A549 (cell line): Measurements from ENCODE around the gene MRRF. TPM values are rescaled to one million over a fixed set of nuclear protein-coding genes. Genes with fewer than 3 reads are reported as not detected.
A peak's percentile ranks its signal among the peaks of the same experiment; 100 is the strongest.

Experiments
- ATAC-seq, 2 experiments: fragments of 200-7000 bp in 1 of 2; fragments of >200 bp in 1 of 2; cut with Nextera tagmentation in 1 of 2; cut with Tn5 transposase in 1 of 2; 3 replicates each; pipeline versions ENCODE4 v1.8.0 to v1.9.1; 2018 to 2020; ENCODE audit warnings: mild to moderate bottlenecking in 1 of 2, moderate library complexity in 1 of 2
- CTCF ChIA-PET: fragments of 300-600 bp; sonication (Branson Sonifier 250); formaldehyde crosslinking; extraction: SDS; loops from one replicate; lab custom pipeline; 2021; ENCODE audit warnings: antibody characterized with exemption, inconsistent platforms; lab: Yijun Ruan, JAX
- POLR2A ChIA-PET: fragments of 350-600 bp; formaldehyde crosslinking; extraction: SDS; loops from one replicate; lab custom pipeline; 2021; ENCODE audit warnings: antibody characterized with exemption, inconsistent platforms; lab: Yijun Ruan, JAX
- DNase-seq, 2 experiments: peaks; one replicate each; pipeline versions ENCODE4 v3.0.0 to v3.0.0-alpha.2; 2011 to 2016; ENCODE audit warnings: low read depth in 1 of 2, low spot score in 1 of 2
- FAIRE-seq: peaks from 2 replicates; lab custom pipeline; 2011; peaks lifted over from hg19 to GRCh38; lab: Jason Lieb, UNC
- H3K27ac ChIP-seq, 2 experiments: fragments of >200 bp; sonication (Bioruptor Twin); formaldehyde crosslinking; 3 replicates each; pipeline ENCODE4 v1.5.1; 2016 to 2017
- H3K4me1 ChIP-seq: fragments of >200 bp; sonication (Bioruptor Twin); formaldehyde crosslinking; 3 replicates; pipeline ENCODE4 v1.6.1; 2016
- H3K4me2 ChIP-seq: fragments of >200 bp; sonication (Bioruptor Twin); formaldehyde crosslinking; 3 replicates; pipeline ENCODE4 v1.6.1; 2016
- H3K4me3 ChIP-seq: fragments of >200 bp; sonication (Bioruptor Twin); formaldehyde crosslinking; 3 replicates; pipeline ENCODE4 v1.5.1; 2016
- H3K9me3 ChIP-seq: fragments of >200 bp; sonication (Bioruptor Twin); formaldehyde crosslinking; 3 replicates; pipeline ENCODE4 v1.6.1; 2016
- ATOH8 ChIP-seq: fragments of 250-450 bp; sonication (Bioruptor Pico); IDR thresholded peaks from 2 replicates; pipeline ENCODE4 v1.5.0; 2020; ENCODE audit warnings: low read depth, mild to moderate bottlenecking, moderate library complexity
- E2F6 ChIP-seq: IDR thresholded peaks from 2 replicates; pipeline ENCODE4 v1.6.1; 2012; ENCODE audit warnings: low read depth, borderline replicate concordance
- EHMT2 ChIP-seq: fragments of 200-600 bp; sonication (generic); IDR thresholded peaks from 2 replicates; pipeline ENCODE4 v1.6.1; 2016; ENCODE audit warnings: antibody characterized with exemption, low read depth, mild to moderate bottlenecking, moderate library complexity
- FOSL2 ChIP-seq, 2 experiments: fragments of 450-650 bp in 1 of 2; fragments of >200 bp in 1 of 2; sonication (Bioruptor Twin) in 1 of 2; formaldehyde crosslinking; IDR thresholded peaks; 2 replicates each; pipeline versions ENCODE4 v1.5.0 to v1.6.1; 2016 to 2020; ENCODE audit warnings: mild to moderate bottlenecking in 1 of 2, moderate library complexity in 1 of 2
- HOXA7 ChIP-seq: fragments of 250-450 bp; sonication (Bioruptor Pico); IDR thresholded peaks from 2 replicates; pipeline ENCODE4 v1.5.0; 2020; ENCODE audit warnings: mild to moderate bottlenecking, moderate library complexity
- HOXB5 ChIP-seq: fragments of 250-450 bp; sonication (Bioruptor Pico); IDR thresholded peaks from 2 replicates; pipeline ENCODE4 v1.5.0; 2020; ENCODE audit warnings: mild to moderate bottlenecking, moderate library complexity
- KDM5A ChIP-seq: fragments of 200-600 bp; sonication (generic); IDR thresholded peaks from 2 replicates; pipeline ENCODE4 v1.6.1; 2016; ENCODE audit warnings: antibody characterized with exemption, mild to moderate bottlenecking
- MAFK ChIP-seq: fragments of 450-650 bp; IDR thresholded peaks from 2 replicates; pipeline ENCODE4 v1.6.1; 2014; ENCODE audit not compliant: partially characterized antibody
- MAX ChIP-seq: IDR thresholded peaks from 2 replicates; pipeline ENCODE4 v1.6.1; 2012
- NFE2L2 ChIP-seq: fragments of 150-350 bp; conservative IDR thresholded peaks from 2 replicates; pipeline ENCODE4 v1.6.1; 2014; ENCODE audit warnings: low read length
- POLR2AphosphoS2 ChIP-seq: conservative IDR thresholded peaks from 2 replicates; pipeline ENCODE4 v1.6.1; 2012; ENCODE audit warnings: low read length, improper control_type of control experiment, inconsistent platforms
- RCOR1 ChIP-seq: fragments of 150-350 bp; IDR thresholded peaks from 2 replicates; pipeline ENCODE4 v1.6.1; 2014; ENCODE audit warnings: antibody characterized with exemption, low read length, low read depth
- RFX5 ChIP-seq: fragments of 450-650 bp; IDR thresholded peaks from 2 replicates; pipeline ENCODE4 v1.7.1; 2014; ENCODE audit warnings: antibody characterized with exemption, mild to moderate bottlenecking, moderate library complexity
- ZFP36 ChIP-seq: fragments of 450-650 bp; IDR thresholded peaks from 2 replicates; pipeline ENCODE4 v1.6.1; 2014; ENCODE audit warnings: borderline replicate concordance; ENCODE audit not compliant: partially characterized antibody
- ZNF302 ChIP-seq: fragments of 250-450 bp; sonication (Bioruptor Pico); IDR thresholded peaks from 2 replicates; pipeline ENCODE4 v1.9.0; 2021; ENCODE audit warnings: inconsistent platforms, mild to moderate bottlenecking, moderate library complexity
- WGBS: methylation state at CpG from one replicate; pipeline ENCODE4 v1.1.6; 2017; ENCODE audit errors: missing lambda C conversion rate; 5-methylcytosine and 5-hydroxymethylcytosine counted together
- polyA plus RNA-seq, 4 experiments: library from polyadenylated mRNA; depleted of rRNA in 3 of 4; stranded (reverse); fragments of >200 nt; fragmentation: RNase III in 1 of 4; extraction: RNeasy Plus Mini Kit Qiagen cat#74134 plus additional on column Dnase treatment in 1 of 4; gene quantifications; 2 replicates in 3 of 4; 3 replicates in 1 of 4; pipeline ENCODE4 v1.2.3, GENCODE V29; 2011 to 2017
- TF ChIP-seq, protein P1 (sequence below): fragments of 200-600 bp; sonication (generic); IDR thresholded peaks from 2 replicates; pipeline ENCODE4 v1.6.1; 2016; ENCODE audit warnings: antibody characterized with exemption, mild to moderate bottlenecking, moderate library complexity
- TF ChIP-seq, protein P2 (sequence below): IDR thresholded peaks from 2 replicates; pipeline ENCODE4 v1.6.1; 2012
- TF ChIP-seq, protein P3 (sequence below): fragments of 150-350 bp; IDR thresholded peaks from 2 replicates; pipeline ENCODE4 v1.6.1; 2014; ENCODE audit warnings: low read depth, mild to moderate bottlenecking, low read length

Gene MRRF
- polyA plus RNA-seq, 2 of the 4 experiments (the other 2 are of a cell fraction): 63.6 to 107 TPM

DNA sequence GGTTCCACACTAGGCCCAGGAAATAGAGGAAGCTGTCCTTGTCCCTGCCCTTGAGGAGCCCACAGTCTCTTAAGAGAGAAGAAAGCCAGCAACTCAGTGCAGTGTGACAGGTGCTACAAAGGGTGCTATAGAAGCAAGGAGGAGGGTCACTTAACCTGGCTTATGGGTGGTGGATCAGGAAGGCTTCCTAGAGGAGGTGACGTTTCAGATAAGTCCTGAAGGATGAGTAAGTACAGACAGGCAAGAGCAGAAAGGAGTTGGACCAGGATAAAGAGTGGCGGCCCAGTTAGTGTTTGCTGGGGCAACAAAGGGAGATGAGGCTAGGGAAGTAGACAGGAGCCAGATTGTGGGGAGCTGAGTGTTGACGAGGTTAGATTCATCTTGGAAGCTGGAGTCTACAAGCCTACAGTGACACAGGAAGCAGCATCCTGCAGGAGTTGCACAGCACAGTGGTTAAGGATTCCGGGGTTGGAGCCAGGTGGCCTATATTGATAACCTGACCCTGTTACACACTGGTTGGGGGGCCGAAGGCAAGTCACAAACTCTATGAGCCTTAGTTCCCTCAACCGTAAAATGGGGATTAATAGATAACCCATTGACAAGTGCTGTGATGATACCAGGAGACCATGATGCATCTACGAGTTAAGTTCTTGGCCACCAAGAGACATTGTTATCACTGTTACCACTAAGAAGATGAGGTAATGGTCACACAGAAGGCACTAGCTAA lies 30.5 kb upstream of the MRRF start:
- ChIA-PET POLR2A (no interaction called here), CTCF (no interaction called here)
- Histone ChIP-seq H3K27ac (no peak overlapping the region), H3K9me3 (no peaks in the 10 kb centered on the region), H3K4me1 (peaks cover under 1% of the 10 kb centered on the region; the same call in 1 of the 3 replicates), H3K4me2 (no peak overlapping the region), H3K4me3 (no peak overlapping the region)
- 64% methylated on average over 7 of the region's 7 CpGs for WGBS
- DNase-seq (no peak), FAIRE-seq (no peak), ATAC-seq (no peak)
- TF ChIP-seq ZFP36: peak; percentile 34
- no peak for TF ChIP-seq MAX
- TF ChIP-seq, protein P1, sequence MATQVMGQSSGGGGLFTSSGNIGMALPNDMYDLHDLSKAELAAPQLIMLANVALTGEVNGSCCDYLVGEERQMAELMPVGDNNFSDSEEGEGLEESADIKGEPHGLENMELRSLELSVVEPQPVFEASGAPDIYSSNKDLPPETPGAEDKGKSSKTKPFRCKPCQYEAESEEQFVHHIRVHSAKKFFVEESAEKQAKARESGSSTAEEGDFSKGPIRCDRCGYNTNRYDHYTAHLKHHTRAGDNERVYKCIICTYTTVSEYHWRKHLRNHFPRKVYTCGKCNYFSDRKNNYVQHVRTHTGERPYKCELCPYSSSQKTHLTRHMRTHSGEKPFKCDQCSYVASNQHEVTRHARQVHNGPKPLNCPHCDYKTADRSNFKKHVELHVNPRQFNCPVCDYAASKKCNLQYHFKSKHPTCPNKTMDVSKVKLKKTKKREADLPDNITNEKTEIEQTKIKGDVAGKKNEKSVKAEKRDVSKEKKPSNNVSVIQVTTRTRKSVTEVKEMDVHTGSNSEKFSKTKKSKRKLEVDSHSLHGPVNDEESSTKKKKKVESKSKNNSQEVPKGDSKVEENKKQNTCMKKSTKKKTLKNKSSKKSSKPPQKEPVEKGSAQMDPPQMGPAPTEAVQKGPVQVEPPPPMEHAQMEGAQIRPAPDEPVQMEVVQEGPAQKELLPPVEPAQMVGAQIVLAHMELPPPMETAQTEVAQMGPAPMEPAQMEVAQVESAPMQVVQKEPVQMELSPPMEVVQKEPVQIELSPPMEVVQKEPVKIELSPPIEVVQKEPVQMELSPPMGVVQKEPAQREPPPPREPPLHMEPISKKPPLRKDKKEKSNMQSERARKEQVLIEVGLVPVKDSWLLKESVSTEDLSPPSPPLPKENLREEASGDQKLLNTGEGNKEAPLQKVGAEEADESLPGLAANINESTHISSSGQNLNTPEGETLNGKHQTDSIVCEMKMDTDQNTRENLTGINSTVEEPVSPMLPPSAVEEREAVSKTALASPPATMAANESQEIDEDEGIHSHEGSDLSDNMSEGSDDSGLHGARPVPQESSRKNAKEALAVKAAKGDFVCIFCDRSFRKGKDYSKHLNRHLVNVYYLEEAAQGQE: no peak

DNA sequence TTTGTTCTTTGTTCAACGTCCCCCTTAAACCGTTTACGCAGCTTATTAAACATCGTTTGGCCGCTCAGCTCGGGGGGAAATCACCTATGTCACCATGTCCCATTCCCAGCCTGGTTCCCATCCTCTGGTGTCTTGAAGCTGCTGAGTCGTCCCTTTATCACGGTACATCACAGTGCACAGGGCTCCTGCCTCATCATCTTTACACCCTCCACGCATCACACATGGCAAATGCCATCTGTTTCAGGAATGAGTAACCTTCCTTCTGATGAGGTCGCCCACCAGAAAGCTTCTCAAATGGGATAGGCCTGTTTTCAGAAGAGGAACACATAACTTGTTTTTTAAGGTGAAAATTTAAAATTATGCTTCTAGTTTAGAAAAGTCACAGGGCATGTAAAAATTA lies 28.0 kb upstream of the MRRF start:
- ATAC-seq (no peak), DNase-seq (no peak), FAIRE-seq (no peak)
- TF ChIP-seq POLR2AphosphoS2 (no peak), E2F6 (no peak), RFX5 (no peak), MAFK (peak; percentile 40), MAX (no peak), FOSL2 (IDR thresholded peaks at IDR 0.05) (no peak), FOSL2 (CRISPR knock-in tag; IDR thresholded peaks at IDR 0.05) (no peak)
- TF ChIP-seq, protein P2, sequence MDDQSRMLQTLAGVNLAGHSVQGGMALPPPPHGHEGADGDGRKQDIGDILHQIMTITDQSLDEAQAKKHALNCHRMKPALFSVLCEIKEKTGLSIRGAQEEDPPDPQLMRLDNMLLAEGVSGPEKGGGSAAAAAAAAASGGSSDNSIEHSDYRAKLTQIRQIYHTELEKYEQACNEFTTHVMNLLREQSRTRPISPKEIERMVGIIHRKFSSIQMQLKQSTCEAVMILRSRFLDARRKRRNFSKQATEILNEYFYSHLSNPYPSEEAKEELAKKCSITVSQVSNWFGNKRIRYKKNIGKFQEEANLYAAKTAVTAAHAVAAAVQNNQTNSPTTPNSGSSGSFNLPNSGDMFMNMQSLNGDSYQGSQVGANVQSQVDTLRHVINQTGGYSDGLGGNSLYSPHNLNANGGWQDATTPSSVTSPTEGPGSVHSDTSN: no peak
- Histone ChIP-seq H3K4me2 (no peak overlapping the region), H3K4me1 (no peaks in the 10 kb centered on the region), H3K27ac (no peak overlapping the region), H3K4me3 (no peak overlapping the region), H3K9me3 (no peaks in the 10 kb centered on the region)
- WGBS: 81% methylated on average over 10 of the region's 10 CpGs
- CTCF ChIA-PET: interaction anchor here (1.1 kb wide), 1 partner anchor 78 kb away, joined by 3 read pairs; no protein-coding TSS in a partner anchor
- POLR2A ChIA-PET: no interaction called here

GRCh38 chr9:122239722-122240121 lies 25.0 kb upstream of the MRRF start:
- Histone ChIP-seq H3K4me3 (no peak overlapping the region), H3K9me3 (no peaks in the 10 kb centered on the region), H3K27ac (no peak overlapping the region), H3K4me1 (no peaks in the 10 kb centered on the region), H3K4me2 (no peak overlapping the region)
- DNase-seq (no peak), ATAC-seq (no peak), FAIRE-seq (no peak)
- WGBS: 88% methylated on average over 5 of the region's 5 CpGs
- ChIA-PET CTCF (interaction anchor here (1.2 to 1.4 kb wide), 2 partner anchors 25 to 110 kb away, joined by 3 read pairs; partner anchors contain the start of genes MRRF and RBM18), POLR2A (no interaction called here)
- TF ChIP-seq EHMT2 (no peak), ATOH8 (CRISPR knock-in tag) (no peak), MAX (no peak), HOXA7 (no peak), KDM5A (no peak), NFE2L2 (no peak), ZNF302 (no peak), RCOR1 (no peak), MAFK (no peak), HOXB5 (CRISPR knock-in tag) (no peak)
- TF ChIP-seq, protein P1: no peak
- TF ChIP-seq, protein P3, sequence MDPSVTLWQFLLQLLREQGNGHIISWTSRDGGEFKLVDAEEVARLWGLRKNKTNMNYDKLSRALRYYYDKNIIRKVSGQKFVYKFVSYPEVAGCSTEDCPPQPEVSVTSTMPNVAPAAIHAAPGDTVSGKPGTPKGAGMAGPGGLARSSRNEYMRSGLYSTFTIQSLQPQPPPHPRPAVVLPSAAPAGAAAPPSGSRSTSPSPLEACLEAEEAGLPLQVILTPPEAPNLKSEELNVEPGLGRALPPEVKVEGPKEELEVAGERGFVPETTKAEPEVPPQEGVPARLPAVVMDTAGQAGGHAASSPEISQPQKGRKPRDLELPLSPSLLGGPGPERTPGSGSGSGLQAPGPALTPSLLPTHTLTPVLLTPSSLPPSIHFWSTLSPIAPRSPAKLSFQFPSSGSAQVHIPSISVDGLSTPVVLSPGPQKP: no peak
